Measurements from ENCODE around the gene LGI1.

LGI1 gene

DNA sequence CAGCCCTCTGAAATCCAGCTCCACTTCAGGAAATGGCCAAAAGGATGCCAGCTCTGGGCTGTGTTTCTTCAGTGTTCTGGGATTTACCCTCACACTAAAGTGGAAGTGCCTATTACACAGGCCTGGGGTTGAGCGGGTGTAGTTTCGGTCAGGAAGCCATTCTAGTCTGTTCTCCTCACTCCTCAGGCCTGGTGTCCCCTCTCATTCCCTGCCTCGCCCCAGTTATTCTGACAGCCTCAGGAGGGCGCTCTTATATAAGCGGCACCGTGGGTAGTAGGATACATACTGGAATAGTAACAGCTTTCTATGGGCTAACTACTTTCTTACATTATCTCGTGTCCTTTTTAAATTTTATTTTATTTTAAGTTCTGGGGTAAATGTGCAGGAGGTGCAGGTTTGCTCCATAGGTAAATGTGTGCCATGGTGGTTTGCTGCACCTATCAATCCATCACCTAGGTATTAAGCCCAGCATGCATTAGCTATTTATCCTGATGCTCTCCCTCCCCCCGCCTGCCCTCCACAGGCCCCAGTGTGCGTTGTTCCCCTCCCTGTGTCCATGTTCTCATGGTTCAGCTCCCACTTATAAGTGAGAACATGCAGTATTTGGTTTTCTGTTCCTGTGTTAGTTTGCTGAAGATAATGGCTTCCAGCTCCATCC, 12.2 kb upstream of the LGI1 start:
- DNase-seq (ENCODE audit: low read depth), result no peak
- TF ChIP-seq, protein P1, sequence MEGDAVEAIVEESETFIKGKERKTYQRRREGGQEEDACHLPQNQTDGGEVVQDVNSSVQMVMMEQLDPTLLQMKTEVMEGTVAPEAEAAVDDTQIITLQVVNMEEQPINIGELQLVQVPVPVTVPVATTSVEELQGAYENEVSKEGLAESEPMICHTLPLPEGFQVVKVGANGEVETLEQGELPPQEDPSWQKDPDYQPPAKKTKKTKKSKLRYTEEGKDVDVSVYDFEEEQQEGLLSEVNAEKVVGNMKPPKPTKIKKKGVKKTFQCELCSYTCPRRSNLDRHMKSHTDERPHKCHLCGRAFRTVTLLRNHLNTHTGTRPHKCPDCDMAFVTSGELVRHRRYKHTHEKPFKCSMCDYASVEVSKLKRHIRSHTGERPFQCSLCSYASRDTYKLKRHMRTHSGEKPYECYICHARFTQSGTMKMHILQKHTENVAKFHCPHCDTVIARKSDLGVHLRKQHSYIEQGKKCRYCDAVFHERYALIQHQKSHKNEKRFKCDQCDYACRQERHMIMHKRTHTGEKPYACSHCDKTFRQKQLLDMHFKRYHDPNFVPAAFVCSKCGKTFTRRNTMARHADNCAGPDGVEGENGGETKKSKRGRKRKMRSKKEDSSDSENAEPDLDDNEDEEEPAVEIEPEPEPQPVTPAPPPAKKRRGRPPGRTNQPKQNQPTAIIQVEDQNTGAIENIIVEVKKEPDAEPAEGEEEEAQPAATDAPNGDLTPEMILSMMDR (conservative IDR thresholded peaks at IDR 0.05; ENCODE audit: low read depth, low read length), result peak; percentile 92

DNA sequence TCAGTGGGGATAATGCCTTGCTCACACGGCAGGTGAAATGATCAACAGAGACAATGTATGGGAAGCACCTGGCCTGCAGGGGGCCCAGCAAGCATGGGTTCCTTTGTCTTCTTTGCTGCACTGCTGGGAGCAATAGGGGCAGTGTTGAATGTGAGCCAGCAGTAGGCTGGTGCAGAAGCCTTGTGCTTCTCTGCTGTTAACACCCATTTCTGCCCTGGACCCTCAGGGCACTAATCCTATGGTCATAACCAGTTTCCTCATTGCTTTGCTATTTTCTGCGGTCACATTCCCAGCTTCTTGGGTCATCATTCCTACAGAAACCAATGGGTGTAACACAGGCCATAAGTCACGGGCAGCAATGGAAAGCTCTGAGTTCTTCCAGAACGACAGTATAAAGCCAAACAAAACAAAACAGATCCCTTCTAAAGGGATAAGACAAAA, 10.9 kb upstream of the LGI1 start:
- TF ChIP-seq, protein P1 (conservative IDR thresholded peaks at IDR 0.05; ENCODE audit: low read depth, low read length), result peak; percentile 73
- H3K4me3 ChIP-seq (ENCODE audit: low read length), result no peak overlapping the region
- peak; percentile 99 for DNase-seq (ENCODE audit: low read depth)

More for the DNA sequence above, 12.2 kb upstream of the LGI1 start:
- H3K4me3 ChIP-seq (ENCODE audit: low read length), result no peak overlapping the region

DNA sequence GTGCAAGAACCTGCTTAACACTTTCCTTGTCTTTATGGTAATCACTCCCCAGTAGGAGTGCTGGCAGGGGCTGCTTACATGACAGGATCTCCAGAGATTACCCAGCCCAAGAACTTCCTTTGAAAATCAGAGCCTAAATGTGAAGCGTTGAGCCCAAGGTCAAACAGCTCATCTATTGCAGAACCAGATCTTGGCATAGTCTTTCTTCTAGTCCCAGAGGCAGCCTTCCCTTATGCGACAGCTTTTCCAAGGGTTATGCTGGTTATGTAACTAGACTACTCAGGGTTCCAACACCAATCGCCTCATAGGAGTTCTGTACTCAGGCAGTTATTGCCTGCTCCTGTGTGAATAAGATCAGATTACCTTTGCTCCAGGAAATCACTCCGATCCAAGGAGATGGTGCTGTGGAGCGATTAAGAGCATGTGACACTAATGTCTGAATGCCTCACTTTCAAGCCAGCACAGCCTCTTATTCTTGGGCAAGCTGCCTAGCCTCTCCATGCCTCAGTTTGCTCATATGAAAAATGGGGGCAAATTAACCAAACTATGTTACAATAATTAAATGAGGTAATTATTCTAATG, 8.4 kb upstream of the LGI1 start:
- H3K4me3 ChIP-seq (ENCODE audit: low read length), result no peak overlapping the region
- TF ChIP-seq, protein P1 (conservative IDR thresholded peaks at IDR 0.05; ENCODE audit: low read depth, low read length), result no peak
- DNase-seq (ENCODE audit: low read depth), result no peak

DNA sequence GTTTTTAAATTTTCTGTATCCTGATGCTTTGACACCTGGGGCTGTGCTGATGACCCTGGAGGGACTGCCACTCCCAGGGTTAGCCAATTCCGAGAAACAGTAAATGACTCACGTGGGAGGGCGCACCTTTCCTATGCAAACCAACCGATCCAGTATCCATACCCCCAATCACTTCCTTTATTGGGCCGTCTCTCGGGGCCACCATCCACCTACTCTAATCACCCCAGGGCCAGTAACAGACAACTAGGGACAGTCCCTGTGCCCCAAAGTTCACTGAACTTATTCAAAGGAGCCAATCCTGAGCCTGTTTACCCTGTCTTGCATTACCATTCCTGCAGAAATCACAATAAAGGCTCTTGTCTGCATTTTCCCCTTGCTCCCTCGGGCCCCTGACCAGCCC, 6.6 kb upstream of the LGI1 start:
- TF ChIP-seq, protein P1 (conservative IDR thresholded peaks at IDR 0.05; ENCODE audit: low read depth, low read length), result no peak
- no peak overlapping the region for H3K4me3 ChIP-seq (ENCODE audit: low read length)
- DNase-seq (ENCODE audit: low read depth), result no peak

DNA sequence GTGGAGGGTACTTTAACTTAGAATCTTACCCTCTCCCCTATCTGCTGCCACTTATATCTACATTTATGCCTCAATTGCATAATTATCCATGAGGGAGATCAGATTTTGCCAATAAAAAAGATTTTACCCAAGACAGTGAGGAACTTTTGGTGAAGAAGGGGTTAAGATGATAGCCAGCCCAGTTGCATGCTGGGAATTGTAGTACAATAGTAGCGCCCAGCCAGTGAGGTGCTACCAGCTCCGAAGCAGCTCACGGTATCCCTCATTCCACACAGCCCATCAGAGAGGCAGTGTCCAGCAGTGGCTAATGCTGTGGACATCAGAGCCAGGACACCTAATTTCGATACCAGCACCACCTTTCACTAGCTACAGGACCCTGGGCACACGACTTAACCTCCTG, 5.9 kb upstream of the LGI1 start:
- TF ChIP-seq, protein P1 (conservative IDR thresholded peaks at IDR 0.05; ENCODE audit: low read depth, low read length), result no peak
- no peak overlapping the region for H3K4me3 ChIP-seq (ENCODE audit: low read length)
- DNase-seq (ENCODE audit: low read depth), result no peak

DNA sequence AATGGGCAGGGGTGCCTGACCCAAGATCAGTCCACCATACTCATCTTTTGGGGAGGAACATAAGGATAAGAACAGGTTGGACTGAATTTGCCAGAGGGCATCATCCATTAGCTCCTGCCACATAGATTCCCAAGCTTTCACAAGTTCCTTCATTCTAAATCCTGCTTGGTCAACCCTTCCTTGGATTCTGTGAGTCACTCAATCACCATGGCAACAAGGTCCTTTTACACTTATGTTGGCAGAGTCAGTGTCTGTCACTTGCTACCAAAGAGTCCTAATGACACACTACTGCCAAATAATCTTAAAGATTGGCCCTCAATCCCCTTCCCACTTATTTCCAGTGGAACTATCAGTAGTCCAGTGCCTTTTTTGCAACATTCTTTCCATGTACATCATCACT, 5.0 kb upstream of the LGI1 start:
- DNase-seq (ENCODE audit: low read depth), result peak; percentile 71
- no peak overlapping the region for H3K4me3 ChIP-seq (ENCODE audit: low read length)
- TF ChIP-seq, protein P1 (conservative IDR thresholded peaks at IDR 0.05; ENCODE audit: low read depth, low read length), result no peak

Measured in retinal pigment epithelial cell (primary cell).